OCI-LY3 (cell line): Measurements from ENCODE around the gene GFRA1.

Experiments
- H2AFZ ChIP-seq: fragments of 200-600, 300-600 bp; shearing (Covaris generic); 2 replicates; pipeline ENCODE4 v1.6.0; 2014; ENCODE audit warnings: antibody characterized with exemption, low read depth, low read length
- H3K27ac ChIP-seq: fragments of 200-600, 300-600 bp; sonication (generic); 2 replicates; pipeline ENCODE4 v1.5.1; 2014; ENCODE audit warnings: mild to moderate bottlenecking, low read length, moderate library complexity, mixed read lengths
- H3K27me3 ChIP-seq: fragments of 200-600, 300-600 bp; sonication (generic); 2 replicates; pipeline ENCODE4 v1.6.1; 2014; ENCODE audit warnings: low read depth, low read length, mixed read lengths
- H3K36me3 ChIP-seq: fragments of 200-600, 300-600 bp; sonication (generic); replicated peaks from 2 replicates; pipeline ENCODE3; 2014; ENCODE audit warnings: low read depth, low read length, mixed read lengths
- H3K4me1 ChIP-seq: fragments of 300-600, 200-600 bp; sonication (generic); 2 replicates; pipeline ENCODE4 v1.6.1; 2014; ENCODE audit warnings: low read length, mixed read lengths
- H3K4me2 ChIP-seq: fragments of 200-600, 300-600 bp; sonication (generic); 2 replicates; pipeline ENCODE4 v1.6.1; 2014; ENCODE audit warnings: low read length, mixed read lengths
- H3K4me3 ChIP-seq: fragments of 300-600, 200-600 bp; sonication (generic); 2 replicates; pipeline ENCODE4 v1.5.1; 2014; ENCODE audit warnings: antibody characterized with exemption, mild to moderate bottlenecking, low read length, moderate library complexity
- H3K79me2 ChIP-seq: fragments of 300-600, 200-600 bp; shearing (Covaris generic); 2 replicates; pipeline ENCODE4 v1.6.1; 2014; ENCODE audit warnings: mild to moderate bottlenecking, low read length, mixed read lengths
- H3K9ac ChIP-seq: fragments of 300-600, 200-600 bp; shearing (Covaris generic); 2 replicates; pipeline ENCODE4 v1.6.0; 2014; ENCODE audit warnings: mild to moderate bottlenecking, low read length, moderate library complexity
- H3K9me3 ChIP-seq: fragments of 200-600, 300-600 bp; shearing (Covaris generic); 2 replicates; pipeline ENCODE4 v1.6.1; 2014; ENCODE audit warnings: low read length, mixed read lengths; ENCODE audit not compliant: insufficient read depth
- H4K20me1 ChIP-seq: fragments of 200-600, 300-600 bp; sonication (generic); 2 replicates; pipeline ENCODE4 v1.6.1; 2016; ENCODE audit warnings: low read length, mixed read lengths; ENCODE audit not compliant: insufficient read depth
- CTCF ChIP-seq: fragments of 200-600, 300-600 bp; sonication (generic); IDR thresholded peaks from 2 replicates; pipeline ENCODE4 v1.5.1; 2014; ENCODE audit warnings: antibody characterized with exemption, low read length, low read depth
- EZH2phosphoT487 ChIP-seq: fragments of 200-600 bp; shearing (Covaris generic); IDR thresholded peaks from 2 replicates; pipeline ENCODE4 v1.6.1; 2018; ENCODE audit warnings: antibody characterized with exemption, mixed run types, low read depth

GFRA1 gene

GRCh38 chr10:116122664-116123063 is 150.3 kb downstream of the GFRA1 start:
- TF ChIP-seq CTCF (no peak), EZH2phosphoT487 (no peak)
- Histone ChIP-seq H3K4me2 (no peak overlapping the region), H3K4me1 (no peaks in the 10 kb centered on the region), H4K20me1 (no peaks in the 10 kb centered on the region), H3K27ac (no peak overlapping the region), H2AFZ (no peak overlapping the region), H3K79me2 (no peaks in the 10 kb centered on the region), H3K4me3 (no peak overlapping the region), H3K27me3 (no peaks in the 10 kb centered on the region), H3K9me3 (no peaks in the 10 kb centered on the region), H3K9ac (no peak overlapping the region), H3K36me3 (no peaks in the 10 kb centered on the region)

- no peaks in the 10 kb centered on the region for H3K27me3 ChIP-seq
- no peaks in the 10 kb centered on the region for H3K36me3 ChIP-seq
- H3K79me2 ChIP-seq, result no peaks in the 10 kb centered on the region
- H3K4me2 ChIP-seq, result no peak overlapping the region
- H4K20me1 ChIP-seq, result no peaks in the 10 kb centered on the region
- H3K4me3 ChIP-seq, result no peak overlapping the region
- H2AFZ ChIP-seq, result no peak overlapping the region
- TF ChIP-seq EZH2phosphoT487 (no peak), CTCF (no peak)
- H3K9ac ChIP-seq, result no peak overlapping the region
- no peaks in the 10 kb centered on the region for H3K9me3 ChIP-seq
- no peak overlapping the region for H3K27ac ChIP-seq
- H3K4me1 ChIP-seq, result no peaks in the 10 kb centered on the region
Measured at GRCh38 chr10:116121640-116122525, 151.1 kb downstream of the GFRA1 start.

GRCh38 chr10:116120688-116121455 is 152.1 kb downstream of the GFRA1 start:
- Histone ChIP-seq H3K27ac (no peak overlapping the region), H4K20me1 (no peaks in the 10 kb centered on the region), H3K27me3 (no peaks in the 10 kb centered on the region), H3K4me1 (no peaks in the 10 kb centered on the region), H3K9me3 (no peaks in the 10 kb centered on the region), H3K4me3 (no peak overlapping the region), H3K36me3 (no peaks in the 10 kb centered on the region), H2AFZ (no peak overlapping the region), H3K4me2 (no peak overlapping the region), H3K9ac (no peak overlapping the region), H3K79me2 (no peaks in the 10 kb centered on the region)
- TF ChIP-seq EZH2phosphoT487, result no peak
- peak; percentile 11; the same call in 1 of the 2 replicates for TF ChIP-seq CTCF

GRCh38 chr10:116118847-116119246 is 154.2 kb downstream of the GFRA1 start:
- H3K4me3 ChIP-seq, result no peak overlapping the region
- H3K79me2 ChIP-seq, result no peaks in the 10 kb centered on the region
- no peaks in the 10 kb centered on the region for H4K20me1 ChIP-seq
- H3K9me3 ChIP-seq, result no peaks in the 10 kb centered on the region
- no peak for TF ChIP-seq EZH2phosphoT487
- no peak for TF ChIP-seq CTCF
- no peak overlapping the region for H3K4me2 ChIP-seq
- no peak overlapping the region for H3K27ac ChIP-seq
- H3K27me3 ChIP-seq, result no peaks in the 10 kb centered on the region
- no peaks in the 10 kb centered on the region for H3K36me3 ChIP-seq
- no peak overlapping the region for H3K9ac ChIP-seq
- H2AFZ ChIP-seq, result no peak overlapping the region
- no peaks in the 10 kb centered on the region for H3K4me1 ChIP-seq
